Spleen (tissue), 11 donors: ENCODE measurements around the gene GNG4. TPM values are rescaled to one million over a fixed set of nuclear protein-coding genes. Genes with fewer than 3 reads are reported as not detected.

Experiments used
- DNase-seq: peaks from one replicate; pipeline ENCODE4 v3.0.0-alpha.2; 2020
- H3K27ac ChIP-seq, 8 donors: fragments of 200-600 bp; sonication (generic) in 7 of 8; 1 replicate in 4 of 8; 2 replicates in 4 of 8; pipeline versions ENCODE4 v1.5.0 to v1.8.0; 2016 to 2021; ENCODE audit warnings: inconsistent platforms in 4 of 8, mild to moderate bottlenecking in 4 of 8, moderate library complexity in 1 of 8
- H3K27me3 ChIP-seq, 7 donors: fragments of 200-600 bp; sonication (generic) in 6 of 7; replicated peaks in 1 of 7; 1 replicate in 4 of 7; 2 replicates in 3 of 7; pipeline versions ENCODE4 v1.5.0 to v1.8.0; 2016 to 2021; ENCODE audit warnings: inconsistent platforms in 3 of 7, mild to moderate bottlenecking in 1 of 7
- H3K36me3 ChIP-seq, 6 donors: fragments of 200-600 bp; sonication (generic) in 5 of 6; 1 replicate in 4 of 6; 2 replicates in 2 of 6; pipeline versions ENCODE4 v1.5.0 to v1.8.0; 2016 to 2021; ENCODE audit warnings: inconsistent platforms in 2 of 6
- H3K4me1 ChIP-seq, 6 donors: fragments of 200-600 bp; sonication (generic) in 5 of 6; 1 replicate in 3 of 6; 2 replicates in 3 of 6; pipeline versions ENCODE4 v1.5.0 to v1.8.0; 2016 to 2021; ENCODE audit warnings: inconsistent platforms in 3 of 6
- H3K4me3 ChIP-seq, 8 donors: fragments of 200-600 bp; sonication (generic) in 7 of 8; 1 replicate in 4 of 8; 2 replicates in 4 of 8; pipeline versions ENCODE4 v1.5.0 to v1.8.0; 2016 to 2021; ENCODE audit warnings: inconsistent platforms in 4 of 8, mild to moderate bottlenecking in 4 of 8, moderate library complexity in 2 of 8
- H3K9me3 ChIP-seq, 8 donors: fragments of 200-600 bp; sonication (generic) in 7 of 8; 1 replicate in 4 of 8; 2 replicates in 4 of 8; pipeline versions ENCODE4 v1.5.0 to v1.8.0; 2016 to 2021; ENCODE audit warnings: inconsistent platforms in 4 of 8
- CTCF ChIP-seq, 11 experiments: fragments of 200-600 bp in 7 of 11; fragments of 450-650 bp in 4 of 11; sonication (generic) in 4 of 11; IDR thresholded peaks in 8 of 11; conservative IDR thresholded peaks in 3 of 11; 1 replicate in 7 of 11; 2 replicates in 4 of 11; pipeline versions ENCODE4 v1.4.0 to v1.8.0; 2016 to 2021; ENCODE audit warnings: antibody characterized with exemption in 11 of 11, inconsistent platforms in 4 of 11, mild to moderate bottlenecking in 1 of 11
- POLR2A ChIP-seq, 3 donors: fragments of 450-650 bp; IDR thresholded peaks; one replicate each; pipeline ENCODE4 v1.5.1; 2017; ENCODE audit warnings: antibody characterized with exemption in 3 of 3, mild to moderate bottlenecking in 1 of 3
- POLR2AphosphoS5 ChIP-seq, 3 donors: sonication (generic); formaldehyde crosslinking; IDR thresholded peaks; one replicate each; pipeline ENCODE4 v1.5.1; 2017; ENCODE audit warnings: antibody characterized with exemption in 3 of 3
- WGBS, 5 donors: extraction: QIAGEN DNeasy Blood & Tissue Kit in 3 of 5; methylation state at CpG; one replicate each; pipeline versions ENCODE4 v1.1.5 to v1.1.7; 2013 to 2018; 5-methylcytosine and 5-hydroxymethylcytosine counted together
- intact Hi-C: fragments of 100-400 bp; cut with DNase I; formaldehyde crosslinking; loops from one replicate; pipeline ENCODE4 v1.15.0; 2023; ENCODE audit warnings: low total_unique reads
- polyA plus RNA-seq, 3 donors: library from polyadenylated mRNA; stranded (reverse); fragments of 200-250 nt; gene quantifications; one replicate each; pipeline ENCODE4 v1.2.1, GENCODE V29; 2013
- total RNA-seq, 7 donors: library from RNA; depleted of rRNA in 3 of 7; stranded (reverse); fragments of >200 nt in 3 of 7; fragmentation: NEBNext Ultra II Directional in 4 of 7; extraction: Animal tissue kit (Norgen Biotek cat#: 25700) in 4 of 7; gene quantifications; one replicate each; pipeline versions ENCODE4 v1.1.0 to v1.2.1, GENCODE V29; 2016 to 2021
- donor health status: healthy with polysubstance abuse.
- donor health status: DM: no; HTN: no; CAD: no; lungs with moderate emphysema.
- donor health status: DM: no; HTN: no; CAD: no.
- donor health status: Bipolar disorder and iron deficiency.
- donor health status: healthy.
- donor health status: DM: no; HTN: no; CAD: no.
- donor health status: DM: yes; HTN: yes; CAD: no.

GNG4 gene
- total and polyA plus RNA-seq, 10 donors = 0.13 to 0.65 (median 0.18) TPM; not detected in 6

DNA sequence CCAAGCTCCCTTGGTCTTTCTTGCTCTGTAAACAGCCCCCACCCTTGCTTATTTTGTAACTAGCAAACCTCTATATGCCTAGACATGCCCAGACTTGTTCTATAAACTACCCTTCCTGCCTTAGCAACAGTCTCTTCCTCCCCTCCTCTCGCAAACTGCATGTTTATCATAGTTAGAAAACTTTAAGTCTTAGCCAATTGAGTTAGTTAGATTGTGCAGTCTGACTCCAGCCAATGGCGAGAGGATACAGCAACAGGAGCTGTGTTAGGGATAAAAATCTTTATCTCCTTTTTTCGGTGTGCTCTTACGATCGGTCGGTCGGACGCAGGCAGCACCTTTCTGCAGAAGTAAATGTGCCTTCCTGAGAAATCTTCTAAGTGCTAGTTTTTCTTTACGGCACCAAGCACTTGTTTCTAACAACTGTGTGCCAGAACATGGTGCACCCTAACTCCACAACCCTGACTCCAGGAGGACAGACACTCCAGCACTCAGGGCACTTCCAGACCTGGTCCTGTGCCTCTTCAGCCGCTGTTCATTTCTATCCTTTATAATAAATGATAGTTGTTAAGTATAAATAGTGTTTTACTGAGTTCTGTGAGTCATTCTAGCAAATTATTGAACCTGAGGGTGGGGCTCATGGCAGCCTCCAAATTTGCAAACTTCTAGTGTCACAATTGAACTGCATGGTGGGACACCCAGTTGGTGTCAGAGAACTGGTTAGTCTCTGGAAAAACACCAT is 25.7 kb upstream of the GNG4 start:
- peaks cover 9 to 64% (median 55%) of the 10 kb centered on the region in 8 donors for H3K9me3 ChIP-seq
- no peak overlapping the region for H3K4me3 ChIP-seq
- no peak for DNase-seq
- 93 to 98% (median 97%) methylated on average over 10 of the region's 10 CpGs for WGBS, 5 donors
- peaks cover 9 to 100% (median 76%) of the 10 kb centered on the region in 6 donors for H3K36me3 ChIP-seq
- H3K4me1 ChIP-seq = no peaks in the 10 kb centered on the region
- no peak overlapping the region for H3K27ac ChIP-seq
- no peaks in the 10 kb centered on the region for H3K27me3 ChIP-seq
- TF ChIP-seq POLR2A (IDR thresholded peaks at IDR 0.05) (no peak), POLR2AphosphoS5 (IDR thresholded peaks at IDR 0.05) (no peak), CTCF (IDR thresholded peaks at IDR 0.05 in 8 of 11, conservative IDR thresholded peaks at IDR 0.05 in 3 of 11) (no peak)
- intact Hi-C loops = no loop called here

DNA sequence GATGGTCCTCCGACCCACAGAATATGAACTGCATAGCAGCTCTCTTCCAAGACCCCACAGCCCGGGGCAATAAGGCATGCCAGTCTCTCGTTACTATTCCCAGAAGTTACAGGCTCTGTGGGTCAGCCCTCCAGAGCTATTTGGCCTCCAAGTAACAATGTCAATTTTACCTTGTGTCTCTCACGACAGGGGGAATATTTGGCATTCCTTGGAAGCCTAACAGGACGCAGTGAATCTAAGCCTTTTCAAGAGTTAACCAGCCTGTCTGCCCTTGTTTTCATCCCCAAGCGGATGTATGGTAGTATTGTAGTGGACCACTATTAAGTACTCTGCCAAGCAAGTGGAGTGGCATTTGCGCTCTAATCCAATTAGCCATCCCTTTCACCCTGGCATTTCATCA is 24.4 kb upstream of the GNG4 start:
- H3K36me3 ChIP-seq = peaks cover 9 to 100% (median 86%) of the 10 kb centered on the region in 6 donors
- H3K27me3 ChIP-seq = no peaks in the 10 kb centered on the region
- intact Hi-C loops = no loop called here
- H3K27ac ChIP-seq = no peak overlapping the region
- H3K4me3 ChIP-seq = no peak overlapping the region
- peaks cover 17 to 78% (median 68%) of the 10 kb centered on the region in 8 donors for H3K9me3 ChIP-seq
- no peak for DNase-seq
- TF ChIP-seq POLR2A (IDR thresholded peaks at IDR 0.05) = no peak
- no peak for TF ChIP-seq POLR2AphosphoS5 (IDR thresholded peaks at IDR 0.05)
- no peak for TF ChIP-seq CTCF (IDR thresholded peaks at IDR 0.05 in 8 of 11, conservative IDR thresholded peaks at IDR 0.05 in 3 of 11)
- WGBS, 5 donors = 79 to 82% (median 81%) methylated on average over 7 of the region's 7 CpGs
- no peaks in the 10 kb centered on the region for H3K4me1 ChIP-seq

GRCh38 chr1:235671992-235672391 is 22.4 kb upstream of the GNG4 start:
- H3K27me3 ChIP-seq = no peaks in the 10 kb centered on the region
- 92 to 100% (median 94%) methylated on average over 1 of the region's 1 CpG for WGBS, 5 donors
- no peak overlapping the region for H3K4me3 ChIP-seq
- H3K36me3 ChIP-seq = peaks cover 9 to 100% (median 76%) of the 10 kb centered on the region in 6 donors
- TF ChIP-seq CTCF (IDR thresholded peaks at IDR 0.05 in 8 of 11, conservative IDR thresholded peaks at IDR 0.05 in 3 of 11) (no peak), POLR2A (IDR thresholded peaks at IDR 0.05) (no peak), POLR2AphosphoS5 (IDR thresholded peaks at IDR 0.05) (no peak)
- H3K27ac ChIP-seq = no peak overlapping the region
- no peak for DNase-seq
- intact Hi-C loops = no loop called here
- H3K4me1 ChIP-seq = no peaks in the 10 kb centered on the region
- peaks cover 17 to 77% (median 68%) of the 10 kb centered on the region in 8 donors for H3K9me3 ChIP-seq

GRCh38 chr1:235670157-235670776 is 20.7 kb upstream of the GNG4 start:
- Histone ChIP-seq H3K4me1 (no peaks in the 10 kb centered on the region), H3K27ac (no peak overlapping the region), H3K36me3 (peaks cover 9 to 95% (median 59%) of the 10 kb centered on the region in 6 donors), H3K4me3 (no peak overlapping the region), H3K9me3 (peaks cover 17 to 61% (median 52%) of the 10 kb centered on the region in 8 donors), H3K27me3 (no peaks in the 10 kb centered on the region)
- TF ChIP-seq POLR2A (IDR thresholded peaks at IDR 0.05) = no peak
- no peak for TF ChIP-seq CTCF (IDR thresholded peaks at IDR 0.05 in 8 of 11, conservative IDR thresholded peaks at IDR 0.05 in 3 of 11)
- no peak for TF ChIP-seq POLR2AphosphoS5 (IDR thresholded peaks at IDR 0.05)
- WGBS, 5 donors = 93 to 97% (median 96%) methylated on average over 8 of the region's 8 CpGs
- DNase-seq = no peak
- intact Hi-C loops = no loop called here
